Measurements from ENCODE around the gene KCNJ5. TPM values are rescaled to one million over a fixed set of nuclear protein-coding genes. Genes with fewer than 3 reads are reported as not detected.

Gene KCNJ5
- total RNA-seq, 1 experiment from 2014 or later = not detected

DNA sequence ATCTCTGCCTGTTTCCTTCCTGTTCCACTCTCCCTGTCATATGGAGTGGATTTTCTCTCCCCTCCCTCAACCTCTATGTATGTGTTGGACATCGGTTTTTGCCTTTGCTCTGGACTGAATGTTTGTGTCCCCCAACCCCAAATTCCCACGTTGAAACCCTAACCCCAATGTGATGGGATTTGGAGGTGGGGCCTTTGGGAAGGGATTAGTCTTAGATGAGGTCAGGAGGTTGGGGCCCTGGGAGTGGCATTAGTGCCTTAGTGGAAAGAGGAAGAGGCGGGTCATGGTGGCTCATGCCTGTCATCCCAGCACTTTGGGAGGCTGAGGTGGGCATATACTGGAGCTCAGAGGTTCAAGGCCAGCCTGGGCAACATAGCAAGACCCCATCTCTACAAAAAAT is 39.9 kb downstream of the KCNJ5 start:
- Histone ChIP-seq H3K36me3 (ENCODE audit: control insufficient read depth, insufficient read depth, low read length) (no peaks in the 10 kb centered on the region), H3K27me3 (replicated peaks; ENCODE audit: control insufficient read depth, insufficient read depth, low read length) (no peaks in the 10 kb centered on the region; the same call in 1 of the 2 replicates), H3K9me3 (no peaks in the 10 kb centered on the region), H3K4me3 (ENCODE audit: low read depth, low read length) (no peak overlapping the region), H3K4me1 (no peaks in the 10 kb centered on the region)
- TF ChIP-seq CTCF (IDR thresholded peaks at IDR 0.05; ENCODE audit: insufficient read depth in 1 of 2, low read depth in 1 of 2, low read length in 1 of 2, severe bottlenecking in 1 of 2, unreplicated experiment in 1 of 2) = no peak
- intact Hi-C loops (cut with micrococcal nuclease; ENCODE audit: unreplicated experiment) = no loop called here
- Mint-ChIP-seq H3K27ac (ENCODE audit: unreplicated experiment) (no peak overlapping the region), H3K9me3 (ENCODE audit: unreplicated experiment) (no peaks in the 10 kb centered on the region), H3K36me3 (ENCODE audit: insufficient read depth, unreplicated experiment) (no peaks in the 10 kb centered on the region), H3K4me3 (ENCODE audit: unreplicated experiment) (no peak overlapping the region), H3K4me1 (ENCODE audit: low read depth, unreplicated experiment) (no peaks in the 10 kb centered on the region), H3K27me3 (ENCODE audit: insufficient read depth, unreplicated experiment) (peaks cover 18% of the 10 kb centered on the region)
- BruUV-seq (replicated peaks) = no TSS peak
- no peak for DNase-seq
- ChIA-PET CTCF (interaction anchor here (1.0 kb wide), 1 partner anchor 16 kb away, joined by 3 read pairs; no protein-coding TSS in a partner anchor), POLR2A (no interaction called here)

- Histone ChIP-seq H3K4me1 (no peaks in the 10 kb centered on the region), H3K4me3 (ENCODE audit: low read depth, low read length) (no peak overlapping the region), H3K27me3 (replicated peaks; ENCODE audit: control insufficient read depth, insufficient read depth, low read length) (no peaks in the 10 kb centered on the region; the same call in 1 of the 2 replicates), H3K36me3 (ENCODE audit: control insufficient read depth, insufficient read depth, low read length) (no peaks in the 10 kb centered on the region), H3K9me3 (no peaks in the 10 kb centered on the region)
- TF ChIP-seq CTCF (IDR thresholded peaks at IDR 0.05; ENCODE audit: insufficient read depth in 1 of 2, low read depth in 1 of 2, low read length in 1 of 2, severe bottlenecking in 1 of 2, unreplicated experiment in 1 of 2) = no peak
- Mint-ChIP-seq H3K9me3 (ENCODE audit: unreplicated experiment) (no peaks in the 10 kb centered on the region), H3K36me3 (ENCODE audit: insufficient read depth, unreplicated experiment) (no peaks in the 10 kb centered on the region), H3K4me3 (ENCODE audit: unreplicated experiment) (no peak overlapping the region), H3K27ac (ENCODE audit: unreplicated experiment) (no peak overlapping the region), H3K27me3 (ENCODE audit: insufficient read depth, unreplicated experiment) (peaks cover 18% of the 10 kb centered on the region), H3K4me1 (ENCODE audit: low read depth, unreplicated experiment) (no peaks in the 10 kb centered on the region)
- ChIA-PET POLR2A (no interaction called here), CTCF (interaction anchor here (1.0 kb wide), 1 partner anchor 16 kb away, joined by 3 read pairs; no protein-coding TSS in a partner anchor)
- intact Hi-C loops (cut with micrococcal nuclease; ENCODE audit: unreplicated experiment) = no loop called here
- peak in 1 of 2 experiments; percentile 26 for DNase-seq
- no TSS peak for BruUV-seq (replicated peaks)
These were observed 40.5 kb downstream of the KCNJ5 start for GRCh38 chr11:128931668-128932067.

- intact Hi-C loops (cut with micrococcal nuclease; ENCODE audit: unreplicated experiment) = no loop called here
- Mint-ChIP-seq H3K36me3 (ENCODE audit: insufficient read depth, unreplicated experiment) (no peaks in the 10 kb centered on the region), H3K9me3 (ENCODE audit: unreplicated experiment) (no peaks in the 10 kb centered on the region), H3K4me1 (ENCODE audit: low read depth, unreplicated experiment) (no peaks in the 10 kb centered on the region), H3K4me3 (ENCODE audit: unreplicated experiment) (no peak overlapping the region), H3K27ac (ENCODE audit: unreplicated experiment) (no peak overlapping the region), H3K27me3 (ENCODE audit: insufficient read depth, unreplicated experiment) (peaks cover 8% of the 10 kb centered on the region)
- ChIA-PET POLR2A (no interaction called here), CTCF (interaction anchor here (0.5 to 2.1 kb wide), 3 partner anchors 23 to 489 kb away, joined by 3 to 5 read pairs (median 4); no protein-coding TSS in a partner anchor)
- Histone ChIP-seq H3K27me3 (replicated peaks; ENCODE audit: control insufficient read depth, insufficient read depth, low read length) (no peaks in the 10 kb centered on the region), H3K4me1 (no peaks in the 10 kb centered on the region), H3K9me3 (no peaks in the 10 kb centered on the region), H3K36me3 (ENCODE audit: control insufficient read depth, insufficient read depth, low read length) (no peaks in the 10 kb centered on the region), H3K4me3 (ENCODE audit: low read depth, low read length) (no peak overlapping the region)
- TF ChIP-seq CTCF (IDR thresholded peaks at IDR 0.05; ENCODE audit: insufficient read depth in 1 of 2, low read depth in 1 of 2, low read length in 1 of 2, severe bottlenecking in 1 of 2, unreplicated experiment in 1 of 2) = no peak
- no TSS peak for BruUV-seq (replicated peaks)
- DNase-seq = no peak
These were observed 42.5 kb downstream of the KCNJ5 start for GRCh38 chr11:128933481-128934178.
